Transverse colon (tissue), 4 donors: ENCODE data around the gene SIK1. TPM values are rescaled to one million over a fixed set of nuclear protein-coding genes. Genes with fewer than 3 reads are reported as not detected.

Experiments used
- DNase-seq: peaks from one replicate; pipeline ENCODE4 v3.0.0-alpha.2; 2019
- H3K27ac ChIP-seq, 4 donors: fragments of 200-600 bp; sonication (generic); 2 replicates each; pipeline ENCODE4 v1.5.1; 2016 to 2018; ENCODE audit warnings: inconsistent platforms in 4 of 4
- H3K27me3 ChIP-seq: fragments of 200-600 bp; sonication (generic); 2 replicates; pipeline ENCODE4 v1.5.1; 2017; ENCODE audit warnings: inconsistent platforms
- H3K36me3 ChIP-seq, 4 donors: fragments of 200-600 bp; sonication (generic); 2 replicates each; pipeline ENCODE4 v1.5.1; 2017 to 2019; ENCODE audit warnings: inconsistent platforms in 4 of 4
- H3K4me1 ChIP-seq, 4 donors: fragments of 200-600 bp; sonication (generic); 2 replicates each; pipeline ENCODE4 v1.5.1; 2017 to 2020; ENCODE audit warnings: inconsistent platforms in 4 of 4
- H3K4me3 ChIP-seq, 4 donors: fragments of 200-600 bp; sonication (generic); 1 replicate in 1 of 4; 2 replicates in 3 of 4; pipeline versions ENCODE4 v1.5.1 to v1.6.1; 2017 to 2019; ENCODE audit warnings: inconsistent platforms in 4 of 4
- H3K9me3 ChIP-seq, 2 donors: fragments of 200-600 bp; sonication (generic); 2 replicates each; pipeline ENCODE4 v1.5.1; 2017 to 2019; ENCODE audit warnings: inconsistent platforms in 2 of 2
- CTCF ChIP-seq, 5 experiments: fragments of 200-600 bp in 3 of 5; fragments of 450-650 bp in 2 of 5; sonication (generic) in 3 of 5; IDR thresholded peaks; 1 replicate in 2 of 5; 2 replicates in 3 of 5; pipeline ENCODE4 v1.5.1; 2016 to 2017; ENCODE audit warnings: antibody characterized with exemption in 5 of 5, inconsistent platforms in 3 of 5, mild to moderate bottlenecking in 2 of 5, moderate library complexity in 1 of 5
- EP300 ChIP-seq: sonication (generic); formaldehyde crosslinking; IDR thresholded peaks from one replicate; pipeline ENCODE4 v1.6.1; 2017; ENCODE audit warnings: antibody characterized with exemption, low read depth
- POLR2A ChIP-seq: fragments of 450-650 bp; IDR thresholded peaks from one replicate; pipeline ENCODE4 v1.6.1; 2016; ENCODE audit warnings: antibody characterized with exemption, mild to moderate bottlenecking, moderate library complexity
- POLR2AphosphoS5 ChIP-seq, 3 donors: sonication (generic); formaldehyde crosslinking; IDR thresholded peaks; one replicate each; pipeline ENCODE4 v1.6.1; 2016; ENCODE audit warnings: antibody characterized with exemption in 3 of 3
- whole genome bisulfite sequencing, 2 donors: methylation state at CpG; one replicate each; pipeline ENCODE4 v1.1.5; 2018; ENCODE audit warnings: low coverage in 1 of 2; 5-methylcytosine and 5-hydroxymethylcytosine counted together
- in situ Hi-C, 4 donors: fragments of 200-750 bp; cut with MboI; loops; one replicate each; pipeline versions ENCODE4 v1.15.0 to v1.15.1; 2017; ENCODE audit warnings: low sequenced_read_pairs in 3 of 4, low pct_ligation_motif_present in 1 of 4, low pct_unique_long_range_greater_than_20kb in 1 of 4
- intact Hi-C: fragments of 100-400 bp; cut with DNase I; formaldehyde crosslinking; loops from one replicate; pipeline ENCODE4 v1.15.1; 2023; ENCODE audit warnings: low total_unique reads
- total RNA-seq, 4 donors: library from RNA; depleted of rRNA; stranded (reverse); fragments of >200 nt; gene quantifications; one replicate each; pipeline ENCODE4 v1.1.0, GENCODE V29; 2016

Gene SIK1
- total RNA-seq, 4 donors from 2014 or later = 3.2 to 47.5 (median 8.6) TPM

- Histone ChIP-seq H3K4me3 (no peak overlapping the region), H3K27ac (no peak overlapping the region), H3K4me1 (no peaks in the 10 kb centered on the region), H3K27me3 (no peaks in the 10 kb centered on the region), H3K9me3 (no peaks in the 10 kb centered on the region), H3K36me3 (no peaks in the 10 kb centered on the region)
- 88% methylated on average over 26 of the region's 26 CpGs; no CpG with 5 or more reads in 1 of the 2 donors for WGBS, 2 donors
- no peak for DNase-seq
- TF ChIP-seq EP300 (no peak), CTCF (IDR thresholded peaks at IDR 0.05) (no peak), POLR2A (no peak), POLR2AphosphoS5 (IDR thresholded peaks at IDR 0.05) (no peak)
- intact Hi-C loops = no loop called here
- in situ Hi-C loops = no loop called here
These were observed 54.1 kb downstream of the SIK1 start for GRCh38 chr21:43372663-43373361.

- in situ Hi-C loops = no loop called here
- Histone ChIP-seq H3K9me3 (no peaks in the 10 kb centered on the region), H3K4me1 (no peaks in the 10 kb centered on the region), H3K36me3 (no peaks in the 10 kb centered on the region), H3K27ac (no peak overlapping the region), H3K27me3 (no peaks in the 10 kb centered on the region), H3K4me3 (no peak overlapping the region)
- WGBS, 2 donors = 91% methylated on average over 9 of the region's 9 CpGs; no CpG with 5 or more reads in 1 of the 2 donors
- intact Hi-C loops = no loop called here
- DNase-seq = no peak
- no peak for TF ChIP-seq POLR2A
- TF ChIP-seq EP300 = no peak
- TF ChIP-seq CTCF (IDR thresholded peaks at IDR 0.05) = no peak
- no peak for TF ChIP-seq POLR2AphosphoS5 (IDR thresholded peaks at IDR 0.05)
These were observed 55.1 kb downstream of the SIK1 start for GRCh38 chr21:43371786-43372185.

GRCh38 chr21:43370888-43371570, 55.9 kb downstream of the SIK1 start:
- TF ChIP-seq POLR2A = no peak
- TF ChIP-seq EP300 = no peak
- TF ChIP-seq CTCF (IDR thresholded peaks at IDR 0.05) = no peak
- TF ChIP-seq POLR2AphosphoS5 (IDR thresholded peaks at IDR 0.05) = no peak
- in situ Hi-C loops (no loop called here), intact Hi-C loops (no loop called here)
- Histone ChIP-seq H3K27me3 (no peaks in the 10 kb centered on the region), H3K4me3 (no peak overlapping the region), H3K36me3 (no peaks in the 10 kb centered on the region), H3K4me1 (no peaks in the 10 kb centered on the region), H3K27ac (no peak overlapping the region), H3K9me3 (no peaks in the 10 kb centered on the region)
- 71 to 89% methylated on average over 2 of the region's 2 CpGs for WGBS, 2 donors
- DNase-seq = no peak

- DNase-seq = no peak
- Histone ChIP-seq H3K4me3 (no peak overlapping the region), H3K27me3 (no peaks in the 10 kb centered on the region), H3K4me1 (no peaks in the 10 kb centered on the region), H3K27ac (no peak overlapping the region), H3K36me3 (no peaks in the 10 kb centered on the region), H3K9me3 (no peaks in the 10 kb centered on the region)
- TF ChIP-seq POLR2AphosphoS5 (IDR thresholded peaks at IDR 0.05) = no peak
- no peak for TF ChIP-seq POLR2A
- no peak for TF ChIP-seq EP300
- no peak for TF ChIP-seq CTCF (IDR thresholded peaks at IDR 0.05)
- in situ Hi-C loops = no loop called here
- intact Hi-C loops = no loop called here
- WGBS, 2 donors = 75 to 78% methylated on average over 6 to 20 of the region's 20 CpGs
These were observed 56.8 kb downstream of the SIK1 start for GRCh38 chr21:43370091-43370658.
